NCI-H226 (cell line): Measurements from ENCODE around the gene SP9.

ENCODE experiments used
- DNase-seq: peaks from one replicate; pipeline ENCODE4 v3.0.0-alpha.2; 2015

Gene SP9

DNA sequence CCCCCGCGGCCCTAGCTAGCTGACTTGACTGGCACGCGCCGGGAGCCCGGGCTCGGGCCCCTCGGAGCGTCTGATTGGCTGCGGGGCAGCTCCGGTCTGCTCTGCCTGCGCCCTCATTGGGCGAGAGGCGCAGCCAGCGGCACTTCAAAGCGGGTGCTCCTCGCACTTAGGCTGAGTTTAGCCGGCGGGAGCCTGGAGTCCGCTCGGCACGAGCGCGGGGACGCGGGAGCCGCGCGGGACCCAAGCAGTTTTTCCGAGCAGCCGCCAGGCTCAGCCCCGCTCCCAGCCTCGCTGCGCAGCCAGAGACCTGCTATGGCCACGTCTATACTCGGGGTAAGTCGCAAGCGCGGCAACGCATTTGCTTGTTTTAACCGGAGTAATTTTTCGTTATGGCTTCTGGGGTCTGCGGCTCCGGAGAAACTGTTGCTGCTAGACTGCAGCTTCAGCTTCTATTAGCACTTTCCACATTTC is at the start of gene SP9:
SP9 (plus strand) TSS at position 174 of the 471 bp plus-strand sequence; CDS start at position 313, 139 bp downstream.
- DNase-seq = no peak

DNA sequence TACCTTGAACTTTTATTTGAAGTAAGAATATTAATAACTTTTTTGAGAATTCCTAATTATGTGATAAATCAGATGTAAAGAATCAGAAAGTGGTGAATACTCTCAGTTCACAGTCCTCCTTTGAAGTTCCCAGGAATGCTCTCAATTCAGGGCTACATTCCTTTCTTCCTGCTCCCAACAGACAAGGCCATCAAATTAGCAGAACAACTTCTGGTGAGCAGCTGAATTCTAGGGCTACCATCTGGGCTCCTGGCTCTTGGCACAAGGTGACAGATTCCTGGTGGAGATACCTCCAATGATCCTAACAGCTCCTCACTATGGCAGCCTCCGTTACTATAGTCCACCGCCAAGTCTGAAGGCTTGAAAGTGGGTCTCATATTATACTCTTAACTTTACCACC is 48.6 kb upstream of the SP9 start:
- no peak for DNase-seq

DNA sequence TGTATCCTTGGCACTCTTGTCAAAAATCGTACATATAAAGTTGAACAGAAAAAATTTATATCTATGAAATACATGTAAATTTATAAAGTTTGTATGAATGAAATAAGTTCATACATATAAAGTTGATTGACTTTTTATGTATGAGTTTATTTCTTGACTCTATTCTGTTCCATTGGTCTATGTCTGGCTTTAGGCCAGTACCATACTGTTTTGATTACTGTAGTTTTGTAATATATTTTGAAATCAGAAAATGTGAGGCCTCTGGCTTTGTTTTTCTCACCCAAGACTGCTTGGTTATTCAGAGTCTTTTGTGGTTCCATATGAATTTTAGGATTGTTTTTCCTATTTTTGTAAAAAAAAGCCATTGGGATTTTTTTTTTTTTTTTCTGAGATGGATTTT is 41.8 kb upstream of the SP9 start:
- DNase-seq = no peak

DNA sequence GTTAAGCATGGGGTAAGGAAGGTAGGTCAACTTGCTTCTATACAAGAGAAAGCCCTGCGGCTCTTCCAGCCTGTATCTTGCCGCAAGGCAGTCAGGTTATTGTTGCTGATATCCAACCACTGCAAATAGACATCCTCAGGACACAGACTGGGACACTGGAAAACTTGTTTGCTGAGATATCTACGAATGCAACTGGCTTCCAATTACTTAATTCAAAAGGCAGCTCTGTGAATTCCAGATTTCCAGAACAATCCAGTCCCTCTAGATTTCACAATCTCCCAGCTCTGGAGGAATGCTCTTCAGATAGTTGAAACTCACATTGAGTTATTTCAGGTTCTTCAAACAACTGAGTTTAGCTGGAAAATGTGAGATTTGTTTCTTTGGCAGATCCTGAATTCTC is 34.6 kb upstream of the SP9 start:
- DNase-seq = no peak

DNA sequence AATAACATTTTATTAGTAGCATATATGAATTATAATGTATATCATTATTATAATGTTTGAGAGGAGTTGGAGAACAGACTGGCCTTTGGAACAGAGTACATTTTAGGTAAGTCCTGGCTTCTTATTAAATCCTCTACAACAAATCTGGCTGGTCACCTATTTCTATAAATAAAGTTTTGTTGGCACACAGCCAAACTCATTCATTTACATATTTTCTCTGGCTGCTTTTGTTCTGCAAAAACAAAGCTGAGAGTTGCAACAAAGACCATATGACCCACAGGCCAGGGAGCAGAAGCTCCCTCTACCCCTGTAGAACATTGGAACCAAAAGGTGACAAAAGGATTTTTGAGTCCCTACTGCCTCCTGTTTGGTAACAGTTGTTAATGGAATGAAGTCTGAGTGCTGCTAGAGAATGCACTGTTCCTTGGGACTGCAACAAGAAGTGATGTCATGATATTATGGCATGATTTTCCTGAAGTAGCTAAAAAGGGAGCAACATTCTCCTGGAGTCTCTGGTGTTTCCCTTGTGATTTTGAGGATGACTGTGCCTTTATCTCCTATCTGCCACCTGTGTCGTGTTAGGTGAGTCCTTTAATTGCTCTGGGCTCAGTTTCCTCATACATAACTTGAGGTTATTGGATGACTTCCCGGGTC is 22.0 kb upstream of the SP9 start:
- DNase-seq = no peak

DNA sequence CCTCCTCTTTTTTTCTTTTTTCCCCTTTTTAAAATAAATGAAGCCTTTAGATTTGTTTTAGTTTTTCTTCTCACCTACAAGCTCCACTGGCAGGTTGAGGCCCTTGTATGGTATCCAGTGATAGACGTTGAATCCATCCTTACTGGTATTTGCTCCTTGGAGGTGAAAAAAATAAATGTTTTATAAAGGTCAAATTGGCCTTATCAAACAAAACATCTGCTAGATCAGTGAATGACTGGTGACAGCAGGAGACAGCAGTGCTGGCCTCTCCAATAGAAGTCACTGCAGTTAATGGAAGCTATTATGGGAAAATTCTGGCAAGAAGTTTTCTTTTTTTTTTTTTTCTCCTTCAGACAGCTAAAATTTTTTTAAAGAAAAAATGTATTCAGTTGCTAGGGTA is 12.6 kb upstream of the SP9 start:
- DNase-seq = no peak

DNA sequence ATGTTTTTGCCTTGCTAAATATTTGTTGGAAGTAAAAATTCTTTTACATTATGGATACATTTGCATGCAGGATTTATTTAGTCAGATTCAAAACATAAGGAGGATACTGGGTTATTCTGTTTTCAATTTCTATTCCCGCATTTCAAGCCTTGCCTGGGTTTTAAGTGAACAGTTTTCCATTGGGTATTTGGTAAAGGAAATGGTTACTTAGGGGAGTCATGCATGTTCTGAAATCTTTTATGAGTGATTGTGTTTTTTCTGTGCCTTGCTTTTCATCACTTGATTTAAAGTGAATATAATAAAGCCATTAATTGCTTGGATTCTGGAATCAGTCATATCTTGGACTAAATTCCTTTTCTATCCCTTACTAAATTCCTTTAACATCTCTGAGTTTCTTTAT is 12.0 kb upstream of the SP9 start:
- no peak for DNase-seq

- no peak for DNase-seq
These were observed 10.2 kb upstream of the SP9 start for GRCh38 chr2:174324530-174324929.

DNA sequence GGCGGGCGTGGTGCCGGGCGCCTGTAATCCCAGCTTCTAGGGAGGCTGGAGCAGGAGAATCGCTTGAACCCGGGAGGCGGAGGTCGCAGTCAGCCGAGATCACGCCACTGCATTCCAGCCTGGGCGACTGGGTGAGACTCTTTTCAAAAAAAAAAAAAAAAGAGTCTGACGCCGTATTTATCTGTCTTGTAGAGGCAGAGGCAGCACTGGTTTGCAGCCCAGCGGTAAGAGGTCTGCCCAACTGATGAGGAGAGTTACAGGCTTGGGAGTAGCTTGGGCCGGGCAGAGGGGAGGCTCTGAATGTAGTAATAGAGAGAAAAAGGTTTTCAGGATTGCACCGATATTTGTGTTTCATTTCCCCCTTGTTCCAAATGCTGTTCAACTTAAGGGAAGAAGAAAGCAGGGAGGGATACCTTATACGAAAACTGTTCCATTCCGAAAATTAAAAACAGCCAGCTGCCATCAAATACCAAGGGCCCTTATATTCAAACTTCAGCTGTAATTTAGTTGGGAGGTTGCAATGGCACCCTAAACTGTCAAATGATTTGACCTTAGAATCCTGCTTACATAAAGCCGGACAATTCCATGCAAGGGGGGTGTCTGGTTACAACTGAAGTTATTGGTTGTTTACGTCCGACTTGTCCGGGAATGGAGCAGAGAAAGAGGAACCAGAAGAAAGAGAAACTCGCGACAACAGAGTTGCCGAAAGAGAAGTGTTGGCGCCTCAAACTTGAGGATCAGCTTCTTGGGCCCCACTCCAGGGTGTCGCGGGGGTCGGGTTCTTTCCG is 9.2 kb upstream of the SP9 start:
- DNase-seq = no peak

DNA sequence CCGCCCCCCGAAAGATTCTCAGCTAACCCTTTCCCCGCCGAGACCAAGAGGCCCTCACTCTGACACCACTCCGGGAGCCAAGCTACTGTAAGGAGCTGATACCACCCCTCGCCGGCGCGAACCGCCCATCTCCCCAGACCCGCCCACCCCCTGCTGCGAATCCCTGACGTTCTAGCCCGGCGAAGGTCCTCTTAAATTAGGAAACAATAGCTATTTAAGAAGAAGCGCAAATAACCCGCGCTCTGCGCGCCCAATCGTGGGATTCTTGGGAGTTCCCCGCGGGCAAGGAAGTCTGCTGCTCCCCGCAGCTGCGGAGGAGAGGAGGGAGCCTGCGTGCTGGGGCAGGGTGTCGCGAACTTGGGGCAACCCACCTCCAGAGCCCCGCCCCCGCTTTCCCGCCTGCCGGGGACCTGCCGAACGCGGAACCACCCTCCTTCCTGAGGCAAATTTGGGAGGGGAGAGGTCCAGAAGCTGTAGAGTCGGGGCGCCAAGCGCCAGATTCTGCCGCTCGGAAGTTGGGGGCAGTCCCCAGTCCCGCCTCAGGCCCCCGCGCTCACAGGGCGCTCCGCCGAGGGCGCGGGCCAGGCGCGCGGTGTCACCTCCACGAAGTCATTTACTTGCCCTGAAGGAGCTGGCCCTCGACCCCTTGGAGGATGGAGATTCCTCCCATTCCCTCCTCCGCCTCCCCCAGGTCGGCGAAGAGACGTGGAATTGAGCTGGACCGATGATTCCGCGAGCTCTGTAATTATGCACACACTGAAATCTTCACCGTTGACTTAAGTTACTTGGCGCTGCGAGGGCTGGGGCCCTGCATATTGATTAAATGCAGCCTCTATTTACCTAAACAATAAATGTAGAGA is 8.4 kb upstream of the SP9 start:
- no peak for DNase-seq

GRCh38 chr2:174327021-174327840 is 7.5 kb upstream of the SP9 start:
- no peak for DNase-seq

DNA sequence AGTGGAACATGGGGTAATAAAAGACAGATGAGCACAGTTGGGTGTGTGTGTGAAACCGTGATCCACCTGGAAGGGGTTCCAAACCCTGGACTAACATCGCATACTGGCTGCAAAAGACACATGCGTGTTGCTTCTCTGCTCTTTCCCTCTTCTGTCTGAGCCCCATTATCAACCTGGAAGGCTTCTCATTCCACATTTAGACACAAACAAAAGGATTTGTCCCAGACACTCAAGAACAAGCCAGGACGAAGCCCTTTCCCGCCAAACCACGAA is 7.0 kb upstream of the SP9 start:
- DNase-seq = no peak

DNA sequence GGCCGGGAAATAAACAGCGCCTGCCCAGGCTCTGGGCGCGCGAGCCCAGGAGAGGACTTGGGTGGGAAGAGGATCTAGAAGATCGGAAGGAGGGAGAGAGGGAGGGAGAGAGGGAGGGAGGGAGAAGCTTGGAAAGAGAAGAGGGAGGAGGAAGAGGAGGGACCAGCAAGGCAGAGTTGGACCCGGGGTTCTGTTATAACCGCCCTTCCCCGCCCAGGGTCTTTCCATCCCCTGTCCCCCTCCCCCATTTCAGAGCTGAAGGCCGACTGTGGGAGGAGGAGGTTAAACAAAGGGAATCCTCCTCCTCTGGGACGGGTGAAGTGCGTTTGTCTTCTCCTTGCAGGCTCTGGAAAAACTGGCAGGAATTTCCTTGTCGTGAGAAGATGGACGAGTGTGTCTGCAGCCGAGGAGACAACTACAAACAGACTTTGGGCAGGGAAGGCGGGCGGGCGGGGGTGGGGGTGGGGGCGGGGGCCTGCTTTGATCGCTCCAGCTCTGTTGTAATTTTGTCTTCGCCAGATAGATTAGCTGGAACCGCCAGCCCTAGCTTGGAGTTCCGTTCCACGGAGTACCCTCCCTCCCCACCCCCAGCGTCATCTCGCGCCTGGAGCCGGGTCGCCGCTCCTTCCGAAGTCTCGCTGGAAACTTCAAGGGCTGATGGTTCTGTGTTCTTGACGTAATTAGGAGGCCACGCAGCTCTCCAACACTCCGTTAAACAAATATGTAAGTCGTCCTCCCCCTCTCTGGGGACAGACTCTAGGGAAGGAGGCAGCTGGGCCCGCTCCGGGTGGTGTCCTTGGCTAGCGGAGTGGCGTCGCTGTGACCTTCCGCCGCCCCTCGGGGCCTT is 6.4 kb upstream of the SP9 start:
- DNase-seq = no peak

GRCh38 chr2:174328961-174329715 is 5.6 kb upstream of the SP9 start:
- no peak for DNase-seq

- no peak for DNase-seq
These were observed 3.7 kb upstream of the SP9 start for GRCh38 chr2:174330945-174331594.

DNA sequence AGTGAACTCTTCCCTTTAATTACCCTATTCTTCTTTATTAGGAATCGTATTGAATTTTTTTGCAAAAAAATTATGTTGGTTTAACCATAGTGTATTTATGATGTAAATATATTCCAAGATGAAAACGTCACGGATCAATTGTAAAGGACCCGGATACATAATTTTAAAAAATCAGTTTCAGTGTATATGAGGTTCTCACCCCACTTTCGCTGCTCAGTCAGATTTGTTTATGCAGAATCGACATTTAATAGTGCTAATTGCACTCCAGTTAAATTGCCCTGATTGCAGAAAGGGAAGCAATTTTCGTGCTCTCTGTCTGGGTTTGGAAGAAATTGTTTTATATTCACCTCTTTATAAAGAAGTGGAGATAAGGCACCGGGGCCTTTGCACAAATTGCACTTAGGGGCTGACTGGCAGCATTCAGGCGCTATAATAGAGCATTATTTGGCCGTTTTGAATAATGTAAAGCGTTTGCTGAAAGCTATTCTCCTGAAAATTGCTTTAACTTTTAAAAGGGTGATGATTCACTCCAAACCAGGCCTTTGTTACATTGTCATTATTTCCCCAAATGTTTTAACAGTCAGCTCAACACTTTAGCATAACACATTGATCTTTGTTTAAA is 3.0 kb upstream of the SP9 start:
- DNase-seq = no peak

DNA sequence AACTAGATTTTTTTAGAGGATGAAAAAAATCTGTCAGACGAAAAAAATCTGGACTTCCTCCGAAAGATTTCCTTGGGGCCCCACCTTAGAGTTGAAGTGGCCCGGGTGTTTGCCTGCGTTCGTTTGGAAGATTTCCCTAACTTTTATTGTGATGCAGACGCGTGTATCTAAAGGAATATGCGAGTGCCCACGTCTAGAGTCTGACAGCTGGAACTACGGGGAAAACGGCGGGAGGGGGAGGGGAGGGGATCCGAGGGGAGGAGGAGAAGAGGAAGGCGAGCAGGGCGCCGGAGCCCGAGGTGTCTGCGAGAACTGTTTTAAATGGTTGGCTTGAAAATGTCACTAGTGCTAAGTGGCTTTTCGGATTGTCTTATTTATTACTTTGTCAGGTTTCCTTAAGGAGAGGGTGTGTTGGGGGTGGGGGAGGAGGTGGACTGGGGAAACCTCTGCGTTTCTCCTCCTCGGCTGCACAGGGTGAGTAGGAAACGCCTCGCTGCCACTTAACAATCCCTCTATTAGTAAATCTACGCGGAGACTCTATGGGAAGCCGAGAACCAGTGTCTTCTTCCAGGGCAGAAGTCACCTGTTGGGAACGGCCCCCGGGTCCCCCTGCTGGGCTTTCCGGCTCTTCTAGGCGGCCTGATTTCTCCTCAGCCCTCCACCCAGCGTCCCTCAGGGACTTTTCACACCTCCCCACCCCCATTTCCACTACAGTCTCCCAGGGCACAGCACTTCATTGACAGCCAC is 2.4 kb upstream of the SP9 start:
- DNase-seq = no peak

GRCh38 chr2:174333017-174333371 is 1.8 kb upstream of the SP9 start:
- DNase-seq = no peak
